GM21529 (cell line): ENCODE results near the gene ORM1.

Source experiments
- ATAC-seq: cut with Tn5 transposase; IDR thresholded peaks from one replicate; pipeline ENCODE4 v1.9.1; 2021; ENCODE audit not compliant: unreplicated experiment

The ORM1 gene

DNA sequence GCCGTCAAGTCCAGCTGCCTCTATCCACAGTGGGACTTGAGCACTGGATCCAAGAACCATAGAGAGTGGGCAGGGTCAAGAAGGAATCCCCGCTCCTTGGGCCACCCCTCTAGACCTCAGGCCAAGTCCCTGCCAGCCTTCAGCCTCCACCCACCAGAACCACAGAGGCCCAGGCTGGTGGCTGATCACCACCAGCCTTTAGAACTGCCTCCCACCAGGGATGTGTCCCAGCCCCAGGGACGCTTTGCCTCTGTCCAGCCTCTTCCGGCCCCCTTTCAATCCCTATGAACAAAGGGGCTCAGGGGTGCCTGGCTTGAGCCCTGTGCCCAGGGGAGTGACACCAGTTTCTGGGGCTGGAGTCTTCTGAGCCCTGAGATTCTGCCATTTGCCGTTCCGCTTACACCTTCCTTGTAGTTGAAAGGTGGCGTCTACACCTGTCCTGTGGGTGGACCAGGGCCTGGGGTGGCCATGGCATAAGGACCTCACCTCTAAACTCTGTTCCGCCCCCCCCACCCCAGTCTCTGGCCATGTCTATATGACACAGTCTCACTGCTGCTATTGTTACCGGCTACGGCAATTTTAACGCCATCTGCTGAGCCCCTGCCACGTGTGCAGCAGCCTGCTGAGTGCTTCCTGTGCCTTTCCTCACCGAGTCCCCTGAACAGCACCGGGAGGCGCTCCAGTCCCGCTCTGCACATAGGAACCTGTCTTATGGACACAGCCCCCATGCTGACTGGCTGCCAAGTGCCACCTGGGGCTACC lies 35.7 kb upstream of the ORM1 start:
- ATAC-seq = no peak

DNA sequence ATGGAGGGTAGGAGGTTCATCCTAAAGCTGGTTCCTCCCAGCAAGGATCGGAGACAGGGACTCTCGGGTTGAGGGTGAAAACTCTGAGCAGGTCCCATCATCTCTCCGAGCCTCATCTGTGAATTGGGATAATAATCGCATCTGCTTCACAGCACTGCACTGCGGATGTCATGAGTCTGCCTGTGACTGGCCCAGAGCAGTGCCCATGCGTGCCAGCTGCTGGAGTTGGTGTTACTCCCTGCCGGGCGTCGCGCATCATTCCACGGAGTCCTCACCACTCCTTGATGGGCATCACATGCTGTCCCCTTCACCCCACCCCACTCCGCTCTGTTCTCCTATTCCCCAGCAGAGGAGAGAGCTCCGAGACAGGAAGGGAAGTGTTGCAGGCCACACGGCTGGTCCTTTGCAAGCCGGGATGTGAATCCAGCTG lies 35.1 kb upstream of the ORM1 start:
- no peak for ATAC-seq

DNA sequence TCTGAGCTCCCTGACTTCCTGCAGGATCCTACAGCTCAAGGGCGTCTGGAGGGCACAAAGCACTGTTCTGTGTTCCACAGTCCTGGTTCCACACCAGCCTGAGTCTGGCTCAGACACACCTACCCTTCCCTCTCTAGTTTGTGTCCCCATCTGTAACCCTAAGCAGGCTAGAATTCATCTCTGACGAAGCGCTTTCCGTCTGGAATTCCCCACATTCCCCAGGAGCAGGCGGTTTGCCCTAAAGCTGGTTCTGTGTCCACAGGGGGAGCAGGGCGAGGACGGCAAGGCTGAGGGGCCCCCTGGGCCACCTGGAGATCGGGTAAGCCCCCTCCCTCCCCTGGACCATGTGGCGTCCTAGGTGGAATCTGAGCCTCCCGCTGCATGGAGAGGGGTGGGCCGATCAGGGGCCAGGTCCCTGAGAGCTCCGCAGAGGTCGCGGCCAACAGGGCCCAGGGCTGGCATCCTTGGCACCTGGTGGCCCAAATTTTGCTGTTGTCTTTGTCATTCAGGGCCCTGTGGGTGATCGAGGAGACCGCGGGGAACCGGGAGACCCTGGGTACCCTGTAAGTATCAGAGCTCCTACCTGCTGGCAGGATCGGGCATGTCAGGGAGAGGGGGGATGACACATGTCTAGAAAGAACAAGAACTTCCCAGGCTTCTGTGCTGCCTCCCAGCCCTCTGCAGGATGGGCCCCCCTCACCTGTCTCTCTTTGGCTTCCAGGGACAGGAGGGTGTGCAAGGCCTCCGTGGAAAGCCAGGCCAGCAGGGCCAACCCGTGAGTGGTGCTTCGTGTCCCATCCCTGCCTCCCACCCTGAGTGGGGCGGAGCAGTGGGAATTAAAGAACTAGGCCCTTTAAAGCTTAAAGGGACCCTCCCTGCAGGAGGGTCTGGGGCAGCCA lies 34.5 kb upstream of the ORM1 start:
- no peak for ATAC-seq

DNA sequence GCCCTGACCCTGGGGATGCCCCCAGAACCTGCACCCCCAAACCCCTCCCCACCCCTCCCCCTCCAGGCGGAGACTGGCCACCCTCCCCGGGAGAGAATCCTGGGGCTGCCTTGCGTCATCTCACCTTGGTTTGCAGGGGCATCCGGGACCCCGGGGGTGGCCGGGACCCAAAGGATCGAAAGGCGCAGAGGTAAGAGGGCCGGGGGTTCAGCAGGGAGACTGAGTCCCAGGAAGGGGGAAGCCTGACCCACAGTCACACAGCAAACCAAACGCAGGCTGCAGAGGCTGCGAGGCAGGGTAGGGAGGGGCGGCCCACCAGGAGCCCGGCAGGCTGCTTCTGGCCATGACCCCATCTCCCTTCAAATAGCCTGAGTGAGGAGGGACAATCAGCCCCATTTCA lies 33.8 kb upstream of the ORM1 start:
- no peak for ATAC-seq

DNA sequence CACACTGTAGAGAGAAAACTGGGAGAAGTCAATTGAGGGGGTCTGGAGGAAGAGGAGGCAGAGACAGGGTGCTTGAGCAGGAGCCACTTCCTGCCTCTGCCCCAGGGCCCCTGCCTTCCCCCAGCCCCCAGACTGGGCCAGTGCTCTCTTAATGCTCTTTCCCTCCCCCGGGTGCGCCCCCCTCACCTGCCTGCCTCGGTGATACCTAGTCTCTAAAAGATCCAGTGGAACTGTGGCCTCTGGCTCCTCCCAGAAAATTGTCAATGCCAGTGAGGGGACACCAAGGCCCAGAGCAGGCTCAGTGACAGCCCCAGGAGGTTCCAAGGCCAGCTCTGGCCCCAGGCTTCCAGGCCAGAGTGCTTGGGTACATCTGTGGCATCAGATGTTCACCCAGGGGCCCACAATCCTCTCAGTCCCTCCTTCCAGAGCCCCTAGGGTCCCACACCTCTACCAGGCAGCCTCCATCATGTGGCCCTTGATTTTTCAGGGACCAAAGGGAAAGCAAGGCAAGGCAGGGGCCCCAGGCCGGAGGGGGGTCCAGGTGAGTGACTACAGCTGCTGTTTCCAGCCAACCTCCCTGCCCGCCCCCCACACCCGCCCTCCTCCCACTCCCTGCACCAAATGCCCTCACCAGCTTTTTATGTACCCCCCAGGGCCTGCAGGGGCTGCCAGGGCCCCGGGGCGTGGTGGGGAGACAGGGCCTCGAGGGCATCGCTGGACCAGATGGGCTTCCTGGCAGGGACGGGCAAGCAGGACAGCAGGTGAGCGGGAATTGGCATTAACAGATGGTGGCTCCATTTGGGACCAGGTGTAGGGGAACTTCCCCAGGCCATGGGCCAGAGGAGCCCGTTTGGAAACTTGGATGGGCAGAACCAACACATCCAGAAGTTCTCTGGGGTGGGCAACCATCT lies 33.1 kb upstream of the ORM1 start:
- ATAC-seq = no peak

DNA sequence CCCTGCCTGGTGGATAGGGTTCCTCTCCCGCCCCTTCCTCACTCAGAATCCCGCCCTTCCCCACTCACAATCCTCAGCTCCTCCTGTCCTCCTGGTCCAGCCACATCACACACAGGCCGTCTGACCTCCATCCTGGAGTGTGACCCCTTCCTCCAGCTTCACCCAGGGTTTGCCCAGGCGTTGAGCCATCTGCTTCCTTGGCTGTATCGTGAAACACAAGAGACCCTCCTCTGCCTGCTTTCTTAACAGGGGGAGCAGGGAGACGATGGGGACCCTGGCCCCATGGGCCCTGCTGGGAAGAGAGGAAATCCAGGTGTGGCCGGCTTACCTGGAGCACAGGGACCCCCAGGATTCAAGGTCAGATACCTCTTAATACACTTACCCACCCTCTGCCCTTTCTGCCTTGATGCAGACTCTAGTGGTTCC lies 32.3 kb upstream of the ORM1 start:
- ATAC-seq = no peak

GRCh38 chr9:114291064-114291474 lies 31.8 kb upstream of the ORM1 start:
- no peak for ATAC-seq

GRCh38 chr9:114291886-114292590 lies 30.9 kb upstream of the ORM1 start:
- ATAC-seq = no peak

GRCh38 chr9:114294664-114295063 lies 28.2 kb upstream of the ORM1 start:
- no peak for ATAC-seq

- no peak for ATAC-seq
These were observed 26.6 kb upstream of the ORM1 start for GRCh38 chr9:114296338-114296737.

GRCh38 chr9:114299286-114300152 lies 23.4 kb upstream of the ORM1 start:
- ATAC-seq = no peak

DNA sequence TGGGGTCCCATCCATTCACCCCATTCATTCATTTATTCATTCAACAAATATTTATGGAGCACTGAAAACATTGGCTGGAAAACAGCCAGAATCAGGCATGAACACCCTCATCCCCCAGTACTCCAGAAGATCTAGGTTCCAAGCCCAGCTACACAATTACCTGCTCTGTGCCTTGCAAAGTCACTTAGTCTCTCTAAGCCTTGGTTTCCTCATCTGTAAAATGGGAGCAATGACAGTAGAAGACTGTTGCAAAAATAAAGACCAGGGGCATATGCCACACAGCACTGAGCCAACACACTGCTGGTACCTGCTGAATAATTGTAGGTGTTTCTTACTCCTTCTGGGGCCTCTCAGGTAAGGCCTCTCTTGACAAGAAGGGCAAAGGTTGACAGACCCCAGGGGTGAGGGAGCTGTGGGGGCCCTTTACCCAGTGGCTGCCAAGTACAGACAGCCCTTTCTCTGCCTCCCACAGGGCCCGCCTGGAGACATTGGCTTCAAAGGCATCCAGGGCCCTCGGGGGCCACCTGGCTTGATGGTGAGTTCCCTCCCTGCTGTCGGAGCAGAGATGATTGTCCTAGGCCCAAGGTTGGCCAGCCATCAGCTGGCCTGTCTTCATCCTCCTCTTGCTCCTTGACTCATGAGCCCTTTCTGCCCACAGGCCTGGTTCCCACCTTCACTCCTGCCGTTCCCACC lies 22.6 kb upstream of the ORM1 start:
- ATAC-seq = no peak

- ATAC-seq = no peak
These were observed 21.8 kb upstream of the ORM1 start for GRCh38 chr9:114300846-114301797.

GRCh38 chr9:114301798-114302565 lies 20.9 kb upstream of the ORM1 start:
- ATAC-seq = no peak

DNA sequence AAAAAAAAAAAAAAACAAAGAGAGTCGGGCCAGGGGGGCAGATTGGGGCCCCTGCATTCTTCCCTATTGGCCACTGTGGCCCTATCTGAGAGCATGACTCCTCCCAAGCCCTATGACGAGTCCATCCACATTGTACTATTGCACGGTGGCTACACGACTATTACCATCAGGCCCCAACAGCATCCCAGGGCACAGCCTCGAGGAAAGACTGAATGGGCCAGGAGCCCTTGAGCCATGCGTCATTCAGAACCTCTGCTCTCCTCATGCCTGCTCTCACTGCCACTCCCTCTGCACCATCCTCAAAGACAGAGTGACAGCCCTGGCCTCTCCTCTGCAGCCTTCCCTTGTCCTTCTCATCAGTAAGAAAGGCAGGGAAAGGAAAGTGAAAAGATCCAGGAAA lies 20.2 kb upstream of the ORM1 start:
- no peak for ATAC-seq

- ATAC-seq = no peak
These were observed 19.3 kb upstream of the ORM1 start for GRCh38 chr9:114303571-114303970.

DNA sequence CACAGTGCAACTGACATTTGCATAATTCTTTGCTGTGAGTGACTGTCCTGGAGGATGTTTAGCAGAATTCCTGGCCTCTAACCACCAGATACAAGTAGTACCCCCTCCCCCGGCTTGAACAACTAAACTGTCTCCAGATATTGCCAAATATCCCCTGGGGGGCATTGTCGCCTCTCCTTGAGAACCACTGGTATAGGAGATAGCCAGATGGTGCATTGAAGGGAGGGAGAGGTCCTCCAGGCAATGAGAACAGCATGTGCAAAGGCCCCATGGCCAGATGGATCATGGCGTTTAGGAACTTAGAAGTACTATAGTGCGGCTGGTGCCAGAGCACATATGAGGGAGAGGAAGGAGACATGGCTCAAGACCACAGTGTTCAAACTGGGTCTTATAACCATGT lies 18.9 kb upstream of the ORM1 start:
- ATAC-seq = no peak
